ENCODE results near the gene PFKFB4. TPM values are rescaled to one million over a fixed set of nuclear protein-coding genes. Genes with fewer than 3 reads are reported as not detected.
"Not testable (repeated sequence)": the region's sequence is repeated elsewhere in the genome, so short reads cannot be mapped to it uniquely, and the experiment has no call there.

The PFKFB4 gene
- total RNA-seq, 1 donor from 2014 or later, result 7.1 TPM

- H3K27me3 Mint-ChIP-seq (ENCODE audit: unreplicated experiment), result no peaks in the 10 kb centered on the region
- no peak for TF ChIP-seq CTCF (IDR thresholded peaks at IDR 0.05)
- H3K27ac Mint-ChIP-seq (ENCODE audit: unreplicated experiment), result no peak overlapping the region
- DNase-seq (ENCODE audit: extremely low spot score, unreplicated experiment), result no peak
- no peak overlapping the region for H3K4me3 Mint-ChIP-seq (ENCODE audit: unreplicated experiment)
- H3K9me3 Mint-ChIP-seq (ENCODE audit: unreplicated experiment), result no peaks in the 10 kb centered on the region
- no peaks in the 10 kb centered on the region for H3K4me1 Mint-ChIP-seq (ENCODE audit: unreplicated experiment)
- peaks cover 27% of the 10 kb centered on the region for H3K36me3 Mint-ChIP-seq (ENCODE audit: unreplicated experiment)
Observed at GRCh38 chr3:48532271-48532976, 24.2 kb downstream of the PFKFB4 start.

- not testable (repeated sequence) for H3K4me1 Mint-ChIP-seq (ENCODE audit: unreplicated experiment); H3K27me3 Mint-ChIP-seq (ENCODE audit: unreplicated experiment); H3K27ac Mint-ChIP-seq (ENCODE audit: unreplicated experiment); H3K9me3 Mint-ChIP-seq (ENCODE audit: unreplicated experiment); DNase-seq (ENCODE audit: extremely low spot score, unreplicated experiment); H3K4me3 Mint-ChIP-seq (ENCODE audit: unreplicated experiment)
- peaks cover 21% of the 10 kb centered on the region for H3K36me3 Mint-ChIP-seq (ENCODE audit: unreplicated experiment)
Observed at GRCh38 chr3:48530701-48531100, 25.9 kb downstream of the PFKFB4 start.

GRCh38 chr3:48528754-48529153 is 27.8 kb downstream of the PFKFB4 start:
- DNase-seq (ENCODE audit: extremely low spot score, unreplicated experiment), result no peak
- no peak overlapping the region for H3K27ac Mint-ChIP-seq (ENCODE audit: unreplicated experiment)
- no peaks in the 10 kb centered on the region for H3K4me1 Mint-ChIP-seq (ENCODE audit: unreplicated experiment)
- H3K27me3 Mint-ChIP-seq (ENCODE audit: unreplicated experiment), result no peaks in the 10 kb centered on the region
- H3K4me3 Mint-ChIP-seq (ENCODE audit: unreplicated experiment), result no peak overlapping the region
- peaks cover 8% of the 10 kb centered on the region for H3K36me3 Mint-ChIP-seq (ENCODE audit: unreplicated experiment)
- no peaks in the 10 kb centered on the region for H3K9me3 Mint-ChIP-seq (ENCODE audit: unreplicated experiment)
- TF ChIP-seq CTCF (IDR thresholded peaks at IDR 0.05), result no peak

- no peak for DNase-seq (ENCODE audit: extremely low spot score, unreplicated experiment)
- Mint-ChIP-seq H3K27ac (ENCODE audit: unreplicated experiment) (no peak overlapping the region), H3K4me3 (ENCODE audit: unreplicated experiment) (no peak overlapping the region), H3K9me3 (ENCODE audit: unreplicated experiment) (no peaks in the 10 kb centered on the region), H3K4me1 (ENCODE audit: unreplicated experiment) (no peaks in the 10 kb centered on the region), H3K27me3 (ENCODE audit: unreplicated experiment) (no peaks in the 10 kb centered on the region), H3K36me3 (ENCODE audit: unreplicated experiment) (peaks cover 7% of the 10 kb centered on the region)
- no peak for TF ChIP-seq CTCF (IDR thresholded peaks at IDR 0.05)
Observed at GRCh38 chr3:48528048-48528447, 28.6 kb downstream of the PFKFB4 start.

GRCh38 chr3:48524970-48525369 is 31.6 kb downstream of the PFKFB4 start:
- Mint-ChIP-seq H3K27me3 (ENCODE audit: unreplicated experiment) (no peaks in the 10 kb centered on the region), H3K4me1 (ENCODE audit: unreplicated experiment) (no peaks in the 10 kb centered on the region), H3K9me3 (ENCODE audit: unreplicated experiment) (no peaks in the 10 kb centered on the region), H3K4me3 (ENCODE audit: unreplicated experiment) (no peak overlapping the region), H3K36me3 (ENCODE audit: unreplicated experiment) (peaks cover 7% of the 10 kb centered on the region), H3K27ac (ENCODE audit: unreplicated experiment) (no peak overlapping the region)
- DNase-seq (ENCODE audit: extremely low spot score, unreplicated experiment), result no peak
- TF ChIP-seq CTCF (IDR thresholded peaks at IDR 0.05), result no peak
